Uterus (tissue), 2 donors: Measurements from ENCODE around the gene MICAL2.

Source experiments
- POLR2A ChIP-seq, 2 donors: fragments of 450-650 bp; IDR thresholded peaks; one replicate each; pipeline ENCODE4 v1.6.1; 2016; ENCODE audit warnings: antibody characterized with exemption in 2 of 2, mild to moderate bottlenecking in 1 of 2, moderate library complexity in 1 of 2
- TF ChIP-seq, protein P1 (sequence below), 4 experiments: fragments of 200-600 bp in 2 of 4; fragments of 450-650 bp in 2 of 4; sonication (generic) in 2 of 4; IDR thresholded peaks; one replicate each; pipeline ENCODE4 v1.5.1; 2016 to 2019; ENCODE audit warnings: antibody characterized with exemption in 4 of 4, mild to moderate bottlenecking in 2 of 4, moderate library complexity in 1 of 4

DNA sequence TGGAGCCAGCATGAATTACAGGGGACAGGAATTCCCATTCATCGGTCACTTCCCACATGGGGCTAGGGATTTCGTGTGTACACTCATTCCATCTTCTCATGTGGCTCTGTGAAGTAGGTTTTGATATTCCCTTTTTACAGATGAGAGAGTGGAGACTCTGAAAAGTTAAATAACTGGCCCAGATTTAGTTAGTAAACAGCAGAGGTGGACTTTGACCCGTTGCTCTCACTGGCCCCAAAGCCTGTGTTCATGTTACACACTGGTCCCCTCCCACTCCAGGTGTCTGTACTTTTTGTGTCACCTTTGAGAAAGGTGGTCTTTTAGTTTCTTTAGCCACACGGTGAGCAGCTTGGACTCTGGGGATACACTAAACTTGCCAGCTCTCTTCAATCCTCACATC, 108.5 kb downstream of the MICAL2 start:
- no peak for TF ChIP-seq POLR2A (IDR thresholded peaks at IDR 0.05)
- TF ChIP-seq, protein P1, sequence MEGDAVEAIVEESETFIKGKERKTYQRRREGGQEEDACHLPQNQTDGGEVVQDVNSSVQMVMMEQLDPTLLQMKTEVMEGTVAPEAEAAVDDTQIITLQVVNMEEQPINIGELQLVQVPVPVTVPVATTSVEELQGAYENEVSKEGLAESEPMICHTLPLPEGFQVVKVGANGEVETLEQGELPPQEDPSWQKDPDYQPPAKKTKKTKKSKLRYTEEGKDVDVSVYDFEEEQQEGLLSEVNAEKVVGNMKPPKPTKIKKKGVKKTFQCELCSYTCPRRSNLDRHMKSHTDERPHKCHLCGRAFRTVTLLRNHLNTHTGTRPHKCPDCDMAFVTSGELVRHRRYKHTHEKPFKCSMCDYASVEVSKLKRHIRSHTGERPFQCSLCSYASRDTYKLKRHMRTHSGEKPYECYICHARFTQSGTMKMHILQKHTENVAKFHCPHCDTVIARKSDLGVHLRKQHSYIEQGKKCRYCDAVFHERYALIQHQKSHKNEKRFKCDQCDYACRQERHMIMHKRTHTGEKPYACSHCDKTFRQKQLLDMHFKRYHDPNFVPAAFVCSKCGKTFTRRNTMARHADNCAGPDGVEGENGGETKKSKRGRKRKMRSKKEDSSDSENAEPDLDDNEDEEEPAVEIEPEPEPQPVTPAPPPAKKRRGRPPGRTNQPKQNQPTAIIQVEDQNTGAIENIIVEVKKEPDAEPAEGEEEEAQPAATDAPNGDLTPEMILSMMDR (IDR thresholded peaks at IDR 0.05) = no peak
